ENCODE data around the gene ADGRL1.

- TF ChIP-seq CTCF (IDR thresholded peaks at IDR 0.05; ENCODE audit: insufficient read depth, low read length, poor library complexity, severe bottlenecking) (no peak), EZH2phosphoT487 (conservative IDR thresholded peaks at IDR 0.05; ENCODE audit: low read length) (no peak)
Measured at GRCh38 chr19:14175351-14175792, 30.6 kb downstream of the ADGRL1 start.
